KMS-11 (cell line): ENCODE measurements around the gene MXI1.

Experiments
- H2AFZ ChIP-seq: fragments of 200-600 bp; sonication (generic); 2 replicates; pipeline ENCODE4 v1.6.1; 2016; ENCODE audit warnings: antibody characterized with exemption, mixed run types, low read depth
- H3K27ac ChIP-seq: fragments of 200-600 bp; sonication (generic); 2 replicates; pipeline ENCODE4 v1.6.1; 2016; ENCODE audit warnings: mild to moderate bottlenecking, mixed run types
- H3K27me3 ChIP-seq: fragments of 200-600 bp; sonication (generic); 2 replicates; pipeline ENCODE4 v1.6.1; 2017; ENCODE audit warnings: mild to moderate bottlenecking, low read depth, mixed run types, moderate library complexity; ENCODE audit not compliant: insufficient read depth
- H3K36me3 ChIP-seq: fragments of 200-600 bp; sonication (generic); 2 replicates; pipeline ENCODE4 v1.6.1; 2017; ENCODE audit warnings: mild to moderate bottlenecking, mixed run types; ENCODE audit not compliant: insufficient read depth
- H3K4me1 ChIP-seq: fragments of 200-600 bp; sonication (generic); 2 replicates; pipeline ENCODE4 v1.6.1; 2016; ENCODE audit warnings: mild to moderate bottlenecking, low read depth, mixed run types; ENCODE audit not compliant: poor library complexity, severe bottlenecking
- H3K4me2 ChIP-seq: fragments of 200-600 bp; sonication (generic); 2 replicates; pipeline ENCODE4 v1.7.0; 2016; ENCODE audit warnings: mild to moderate bottlenecking, mixed run types
- H3K4me3 ChIP-seq: fragments of 200-600 bp; sonication (generic); IDR thresholded peaks from 2 replicates; pipeline ENCODE4 v1.6.1; 2017; ENCODE audit warnings: low read depth, low read length, mixed read lengths; ENCODE audit not compliant: insufficient read depth
- H3K79me2 ChIP-seq: fragments of 200-600 bp; sonication (generic); 2 replicates; pipeline ENCODE4 v1.6.1; 2016; ENCODE audit warnings: low read depth, mixed run types; ENCODE audit not compliant: insufficient read depth
- H3K9ac ChIP-seq: fragments of 200-600 bp; sonication (generic); 2 replicates; pipeline ENCODE4 v1.6.1; 2016; ENCODE audit warnings: mild to moderate bottlenecking, mixed run types
- H4K20me1 ChIP-seq: fragments of 200-600 bp; sonication (generic); 2 replicates; pipeline ENCODE4 v1.6.1; 2016; ENCODE audit warnings: mild to moderate bottlenecking, mixed run types; ENCODE audit not compliant: insufficient read depth
- TF ChIP-seq, protein P1 (sequence below): fragments of 200-600 bp; sonication (generic); conservative IDR thresholded peaks from 2 replicates; pipeline ENCODE4 v1.6.1; 2017; ENCODE audit warnings: low read depth, mild to moderate bottlenecking, antibody characterized with exemption, low read length, moderate library complexity, mixed read lengths

MXI1 gene

DNA sequence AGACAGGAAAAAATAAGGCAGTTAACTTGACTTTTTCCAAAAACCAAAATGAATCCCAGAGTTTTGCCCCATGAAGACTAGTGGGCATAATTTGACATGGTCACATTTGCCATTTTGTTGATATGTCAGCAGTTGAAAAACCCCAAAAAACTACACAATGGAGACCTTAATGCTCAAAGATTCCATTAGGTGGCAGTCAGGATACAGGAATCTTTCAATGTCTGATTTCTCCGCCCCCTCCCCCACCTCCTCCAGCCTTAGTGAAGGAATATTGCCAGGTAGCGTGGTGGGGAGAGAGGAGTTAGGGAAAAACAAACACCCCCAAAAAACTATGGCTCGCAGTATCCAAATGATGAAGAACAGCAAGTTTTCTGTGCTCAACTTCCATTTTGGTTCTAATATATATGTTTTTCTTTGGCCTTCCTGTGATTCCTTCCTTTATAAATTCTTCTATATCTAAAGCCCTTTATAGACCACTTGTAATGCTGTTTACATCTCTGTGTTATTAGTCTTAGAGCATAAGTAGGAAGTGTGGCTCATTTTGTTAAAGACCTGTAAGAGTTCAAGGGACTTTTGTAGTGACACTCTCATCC lies 104.0 kb downstream of the MXI1 start:
- Histone ChIP-seq H3K9ac (no peak overlapping the region), H3K36me3 (no peaks in the 10 kb centered on the region), H3K27ac (no peak overlapping the region), H3K4me1 (peaks cover 31% of the 10 kb centered on the region), H3K4me2 (peak overlapping the region; percentile 29; the same call in 1 of the 2 replicates), H2AFZ (no peak overlapping the region), H4K20me1 (no peaks in the 10 kb centered on the region), H3K79me2 (no peaks in the 10 kb centered on the region), H3K27me3 (no peaks in the 10 kb centered on the region), H3K4me3 (no peak overlapping the region)
- TF ChIP-seq, protein P1, sequence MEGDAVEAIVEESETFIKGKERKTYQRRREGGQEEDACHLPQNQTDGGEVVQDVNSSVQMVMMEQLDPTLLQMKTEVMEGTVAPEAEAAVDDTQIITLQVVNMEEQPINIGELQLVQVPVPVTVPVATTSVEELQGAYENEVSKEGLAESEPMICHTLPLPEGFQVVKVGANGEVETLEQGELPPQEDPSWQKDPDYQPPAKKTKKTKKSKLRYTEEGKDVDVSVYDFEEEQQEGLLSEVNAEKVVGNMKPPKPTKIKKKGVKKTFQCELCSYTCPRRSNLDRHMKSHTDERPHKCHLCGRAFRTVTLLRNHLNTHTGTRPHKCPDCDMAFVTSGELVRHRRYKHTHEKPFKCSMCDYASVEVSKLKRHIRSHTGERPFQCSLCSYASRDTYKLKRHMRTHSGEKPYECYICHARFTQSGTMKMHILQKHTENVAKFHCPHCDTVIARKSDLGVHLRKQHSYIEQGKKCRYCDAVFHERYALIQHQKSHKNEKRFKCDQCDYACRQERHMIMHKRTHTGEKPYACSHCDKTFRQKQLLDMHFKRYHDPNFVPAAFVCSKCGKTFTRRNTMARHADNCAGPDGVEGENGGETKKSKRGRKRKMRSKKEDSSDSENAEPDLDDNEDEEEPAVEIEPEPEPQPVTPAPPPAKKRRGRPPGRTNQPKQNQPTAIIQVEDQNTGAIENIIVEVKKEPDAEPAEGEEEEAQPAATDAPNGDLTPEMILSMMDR, result peak; percentile 85

DNA sequence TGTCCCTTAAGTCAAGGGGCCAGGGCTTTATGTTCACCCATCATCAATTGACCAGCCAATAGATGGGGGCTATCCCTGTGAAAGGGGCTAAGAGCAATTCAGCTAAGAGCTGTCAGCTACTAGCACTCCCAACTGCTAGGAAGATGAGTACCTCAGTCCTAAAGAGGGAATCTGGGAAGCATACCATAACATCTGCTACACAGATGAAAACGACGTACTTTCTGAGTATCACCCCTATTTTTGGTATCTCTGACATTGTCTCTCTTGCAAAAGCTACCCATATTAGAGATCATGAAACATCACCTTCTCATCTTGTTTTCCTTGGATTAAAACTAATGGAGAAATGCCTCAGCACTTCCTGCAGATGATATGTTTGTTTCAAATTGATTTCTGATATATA lies 104.8 kb downstream of the MXI1 start:
- no peaks in the 10 kb centered on the region for H4K20me1 ChIP-seq
- H3K27ac ChIP-seq, result no peak overlapping the region
- no peak overlapping the region for H2AFZ ChIP-seq

DNA sequence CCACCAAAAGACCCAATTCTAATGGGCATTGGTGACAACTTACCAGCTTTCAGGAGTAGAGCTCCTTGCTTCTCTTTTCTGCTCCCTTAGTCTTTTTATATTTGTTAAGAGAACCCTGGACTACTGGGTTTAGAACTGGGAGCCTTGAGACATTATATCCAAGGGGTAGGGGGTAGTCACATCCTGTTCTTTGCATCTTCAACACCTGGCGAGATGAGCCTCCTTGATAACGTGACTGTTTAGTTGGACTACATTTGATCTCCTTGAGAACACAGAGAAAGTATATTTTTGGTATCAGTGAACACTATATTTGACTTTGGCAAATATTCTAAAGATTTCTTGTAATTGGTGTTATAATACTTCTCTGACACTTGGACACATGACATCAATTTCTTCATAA lies 106.3 kb downstream of the MXI1 start:
- Histone ChIP-seq H3K27me3 (no peaks in the 10 kb centered on the region), H4K20me1 (no peaks in the 10 kb centered on the region), H3K36me3 (no peaks in the 10 kb centered on the region), H3K9ac (no peak overlapping the region), H2AFZ (no peak overlapping the region), H3K4me1 (peaks cover 25% of the 10 kb centered on the region), H3K4me2 (no peak overlapping the region), H3K79me2 (no peaks in the 10 kb centered on the region), H3K4me3 (no peak overlapping the region), H3K27ac (no peak overlapping the region)
- TF ChIP-seq, protein P1, result no peak

More for the DNA sequence above, 104.8 kb downstream of the MXI1 start:
- H3K9ac ChIP-seq, result no peak overlapping the region
- peaks cover 25% of the 10 kb centered on the region for H3K4me1 ChIP-seq
- no peaks in the 10 kb centered on the region for H3K27me3 ChIP-seq
- TF ChIP-seq, protein P1, result no peak
- H3K36me3 ChIP-seq, result no peaks in the 10 kb centered on the region
- no peak overlapping the region for H3K4me3 ChIP-seq
- H3K79me2 ChIP-seq, result no peaks in the 10 kb centered on the region
- no peak overlapping the region for H3K4me2 ChIP-seq

DNA sequence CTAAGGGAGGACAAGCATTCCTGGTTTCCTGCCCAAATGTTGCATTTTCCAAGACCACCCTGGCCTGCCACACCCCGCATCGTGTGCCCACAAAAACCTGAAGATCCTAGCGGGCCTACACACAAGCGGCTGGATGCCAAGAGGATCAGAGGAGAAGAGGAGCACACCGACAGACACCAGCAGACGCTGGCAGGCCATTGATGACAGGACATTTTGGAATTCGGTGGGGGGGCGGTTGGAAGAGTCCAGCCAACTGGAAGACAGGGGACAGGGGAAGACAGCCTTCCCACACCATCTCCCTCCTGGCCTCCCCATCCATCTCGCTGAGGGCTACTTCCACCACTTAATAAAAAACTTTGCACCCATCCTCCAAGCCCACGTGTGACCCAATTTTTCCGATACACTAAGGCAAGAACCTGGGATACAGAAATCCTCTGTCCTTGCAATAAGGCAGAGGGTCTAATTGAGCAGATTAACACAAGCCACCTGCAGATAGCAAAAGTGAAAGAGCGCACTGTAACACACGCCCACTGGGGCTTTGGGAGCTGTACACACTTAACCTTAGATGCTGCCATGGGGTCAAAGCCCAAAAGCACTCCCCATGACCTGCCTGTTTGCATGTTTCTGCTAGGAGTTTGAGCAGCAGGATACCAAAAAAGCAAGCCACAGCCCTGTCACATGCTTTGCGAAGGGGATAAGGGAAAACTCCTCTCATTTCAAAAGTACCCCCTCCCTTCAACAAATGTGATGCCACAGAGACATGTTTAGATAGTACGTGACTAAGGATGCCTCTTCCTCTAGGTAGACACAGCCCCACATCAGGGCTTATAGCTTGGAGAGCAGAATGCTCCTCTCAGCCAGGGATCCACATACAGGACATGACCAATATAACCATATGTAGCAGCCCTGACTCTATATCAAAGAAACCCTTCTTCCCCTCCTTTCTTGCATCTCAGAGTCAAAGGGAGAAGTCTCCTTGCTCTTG lies 110.8 kb downstream of the MXI1 start:
- Histone ChIP-seq H3K4me2 (no peak overlapping the region), H3K27ac (no peak overlapping the region)

More for the DNA sequence above, 110.8 kb downstream of the MXI1 start:
- no peak overlapping the region for H2AFZ ChIP-seq
- H3K4me3 ChIP-seq, result no peak overlapping the region
- H3K9ac ChIP-seq, result no peak overlapping the region
- no peaks in the 10 kb centered on the region for H3K79me2 ChIP-seq
- H3K36me3 ChIP-seq, result no peaks in the 10 kb centered on the region
- H4K20me1 ChIP-seq, result no peaks in the 10 kb centered on the region
- no peaks in the 10 kb centered on the region for H3K4me1 ChIP-seq
- no peaks in the 10 kb centered on the region; the same call in 1 of the 2 replicates for H3K27me3 ChIP-seq
- TF ChIP-seq, protein P1, result no peak
